Skin of body (tissue), 2 donors: ENCODE results near the gene PRDM2. TPM values are rescaled to one million over a fixed set of nuclear protein-coding genes. Genes with fewer than 3 reads are reported as not detected.

ENCODE experiments used
- DNase-seq: peaks from one replicate; lab custom pipeline; 2025; lab: John Stamatoyannopoulos, UW
- total RNA-seq: library from RNA; depleted of rRNA; stranded (reverse); fragments of >200 nt; gene quantifications from one replicate; pipeline ENCODE4 v1.2.3, GENCODE V29; 2014

PRDM2 gene
- total RNA-seq, 1 donor from 2014 or later: 36.9 TPM

DNA sequence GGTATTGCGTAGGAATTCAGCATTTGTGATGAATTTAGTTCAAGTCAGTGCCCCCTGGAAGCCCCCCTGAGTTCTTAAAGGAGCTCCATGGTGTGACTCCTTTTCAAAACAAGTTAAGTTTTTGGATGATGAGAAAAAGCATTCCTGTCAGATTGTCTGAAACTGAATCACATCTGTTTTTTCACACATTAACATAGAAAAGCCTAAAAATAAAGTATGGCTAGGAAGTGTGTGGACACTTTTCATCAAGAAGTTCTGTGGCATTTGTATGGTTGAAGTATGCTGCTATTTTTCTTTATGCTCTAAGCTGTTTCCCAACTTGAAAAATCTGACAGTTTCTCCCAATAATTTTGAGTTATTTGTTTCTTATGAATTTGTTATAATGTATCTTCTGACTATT, 33.7 kb downstream of the PRDM2 start:
- DNase-seq: peak; percentile 23

DNA sequence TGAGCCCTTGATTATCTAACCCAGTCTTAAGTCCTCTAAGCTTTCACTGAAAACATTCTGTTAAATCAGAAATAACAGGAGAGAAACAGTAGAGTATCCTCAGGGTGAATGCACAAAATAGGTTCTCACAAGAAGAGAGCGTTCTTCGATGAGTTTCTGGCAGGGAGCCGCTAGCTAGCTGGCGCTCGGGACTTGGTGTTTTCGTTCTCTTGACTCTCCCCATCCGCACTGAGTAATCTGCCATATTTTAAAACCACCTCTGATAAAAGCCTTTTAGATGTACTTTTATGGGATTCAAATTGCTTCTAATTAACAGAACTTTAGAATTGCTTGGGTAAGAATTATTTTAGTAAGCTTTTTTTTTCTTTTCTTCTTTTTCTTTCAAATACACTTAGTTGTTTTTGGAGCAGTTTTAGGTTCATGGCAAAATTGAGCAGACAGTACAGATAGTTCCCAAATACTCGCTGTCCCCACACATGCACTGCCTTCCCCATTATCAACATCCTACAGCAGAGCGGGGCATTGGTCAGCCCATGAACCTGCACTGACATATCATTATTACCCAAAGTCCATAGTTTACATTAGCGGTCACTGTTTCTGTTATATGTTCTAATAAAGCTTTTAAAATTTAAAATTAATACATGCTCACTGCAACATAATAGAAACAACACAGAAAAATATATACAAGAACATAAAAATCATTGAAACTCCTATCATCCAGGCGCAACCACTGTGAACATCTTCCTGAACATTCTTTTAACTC, 35.4 kb downstream of the PRDM2 start:
- no peak for DNase-seq

DNA sequence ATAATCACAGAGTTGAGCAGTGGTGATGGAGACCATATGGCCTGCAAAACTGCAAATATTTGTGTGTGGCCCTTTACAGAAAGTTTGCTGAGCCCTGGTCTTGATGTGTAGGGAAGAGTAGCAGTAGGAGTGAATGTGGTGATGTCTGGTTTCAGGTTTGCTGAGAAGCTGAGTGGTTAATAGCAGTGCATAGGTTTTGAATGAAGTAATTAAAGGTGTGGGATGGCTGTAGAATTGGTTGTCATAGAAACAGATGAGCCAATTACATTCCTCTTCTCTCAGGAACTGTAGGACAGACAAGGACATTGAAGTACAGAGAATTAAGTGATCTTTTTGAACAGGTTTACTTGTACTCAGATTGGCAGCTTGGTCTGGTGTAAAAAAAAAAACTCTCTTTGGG, 37.4 kb downstream of the PRDM2 start:
- DNase-seq: no peak

DNA sequence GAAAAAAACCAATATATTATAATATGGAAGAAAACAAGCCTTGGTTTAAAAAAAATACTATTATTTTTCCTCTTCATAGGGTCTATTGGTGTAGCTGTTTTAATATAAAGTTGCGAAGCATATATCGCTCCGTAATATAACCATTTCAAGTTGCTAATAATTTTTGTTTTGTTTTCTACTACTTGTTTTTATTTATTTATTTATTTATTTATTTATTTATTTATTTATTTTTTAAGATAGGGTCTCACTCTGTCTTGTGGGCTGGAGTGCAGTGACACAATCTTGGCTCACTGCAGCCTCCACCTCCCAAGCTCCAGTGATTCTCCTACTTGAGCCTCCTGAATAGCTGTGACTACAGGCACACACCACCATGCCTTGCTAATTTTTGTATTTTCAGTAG, 46.4 kb downstream of the PRDM2 start:
- no peak for DNase-seq

DNA sequence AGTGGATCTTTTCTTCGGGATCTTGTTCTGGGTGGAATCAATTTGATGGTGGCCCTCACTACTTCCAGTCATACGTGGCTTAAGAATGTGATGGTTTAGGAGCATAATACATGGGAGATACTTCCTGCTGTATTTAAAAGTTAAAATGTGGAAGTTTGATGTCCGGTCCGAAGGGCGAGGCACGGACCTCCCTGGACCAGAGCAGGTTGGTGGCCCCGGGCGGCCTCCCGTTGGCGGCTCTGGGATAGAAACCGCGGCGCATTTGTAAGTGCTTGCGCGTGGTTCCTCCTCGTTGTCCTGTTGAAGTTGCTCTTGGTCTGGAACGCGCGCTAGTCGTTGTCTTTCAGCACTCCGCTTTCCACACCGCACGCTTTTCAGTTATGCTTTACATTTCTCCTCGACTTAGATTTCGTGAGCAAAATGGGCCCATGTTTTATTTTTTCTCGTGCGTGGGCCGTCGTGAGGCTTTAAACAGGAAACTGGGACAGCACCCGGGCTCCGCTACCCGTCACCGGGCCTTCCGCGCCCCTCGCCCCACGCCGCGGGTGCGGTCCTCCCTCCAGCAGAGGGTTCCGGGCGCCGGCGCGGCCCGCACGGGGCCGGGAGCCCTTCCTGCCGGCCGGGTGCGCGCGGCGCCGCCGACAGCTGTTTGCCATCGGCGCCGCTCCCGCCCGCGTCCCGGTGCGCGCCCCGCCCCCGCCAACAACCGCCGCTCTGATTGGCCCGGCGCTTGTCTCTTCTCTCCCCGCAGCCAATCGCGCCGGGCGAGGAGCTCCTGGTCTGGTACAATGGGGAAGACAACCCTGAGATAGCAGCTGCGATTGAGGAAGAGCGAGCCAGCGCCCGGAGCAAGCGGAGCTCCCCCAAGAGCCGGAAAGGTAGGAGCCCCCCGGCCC, 48.9 kb downstream of the PRDM2 start:
- peak; percentile 93 for DNase-seq

DNA sequence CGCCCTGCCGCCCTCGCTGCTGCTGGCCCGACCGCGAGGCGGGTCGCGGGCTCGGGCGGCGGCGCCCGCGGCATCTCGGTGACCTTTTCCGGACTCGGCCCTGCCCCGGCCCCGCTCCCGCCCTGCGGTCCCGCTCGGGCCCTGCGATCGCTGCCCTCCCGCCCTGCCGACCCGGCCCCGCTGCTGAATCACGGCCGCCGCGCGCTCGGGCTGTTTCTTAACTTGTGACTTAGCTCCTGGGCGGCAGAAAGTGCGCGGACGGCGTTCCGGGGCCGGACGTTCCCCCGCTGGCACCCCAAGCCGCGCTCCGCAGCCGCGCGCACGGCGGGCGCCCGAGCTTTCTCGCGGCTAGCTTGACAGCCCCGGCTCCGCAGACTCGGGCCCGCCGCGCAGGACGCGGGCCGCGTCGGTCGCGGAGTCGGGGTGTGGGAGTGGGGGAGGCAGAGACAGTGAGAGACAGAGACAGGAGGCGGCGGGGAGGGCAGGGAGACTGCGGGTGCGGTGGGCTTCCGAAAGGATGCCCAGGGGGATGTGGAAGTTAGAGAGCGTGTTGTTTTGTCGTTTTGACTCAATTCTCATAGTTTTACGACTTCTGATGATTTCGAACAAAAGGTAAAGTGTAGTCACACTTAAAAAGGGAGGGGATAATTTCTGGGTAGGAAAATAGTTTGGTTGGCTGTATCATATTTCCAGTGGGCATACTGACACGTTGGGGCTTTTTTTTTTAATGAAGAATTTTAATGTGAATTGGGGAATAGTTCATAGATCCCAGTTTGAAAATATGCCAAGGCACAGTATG, 49.8 kb downstream of the PRDM2 start:
- peak; percentile 37 for DNase-seq

DNA sequence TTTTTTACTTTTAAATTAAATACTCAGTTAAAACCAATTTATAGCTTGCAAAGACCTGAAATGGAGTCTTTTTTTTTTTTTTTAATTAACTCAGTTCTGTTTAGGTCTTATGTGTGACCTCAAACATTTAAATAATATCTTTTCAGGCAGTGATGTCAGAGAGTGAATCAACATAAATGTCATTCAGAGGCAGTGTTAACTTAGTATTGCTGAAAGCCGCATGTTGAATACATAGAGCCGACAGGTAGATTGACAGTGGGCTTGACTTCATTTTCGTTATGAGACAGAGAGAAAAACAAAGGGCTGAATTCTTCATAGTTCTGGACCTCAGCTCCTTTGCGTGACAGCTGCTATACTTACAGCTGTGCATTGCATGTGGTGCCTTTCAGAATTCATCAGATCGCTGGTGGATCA, 51.5 kb downstream of the PRDM2 start:
- peak; percentile 31 for DNase-seq

DNA sequence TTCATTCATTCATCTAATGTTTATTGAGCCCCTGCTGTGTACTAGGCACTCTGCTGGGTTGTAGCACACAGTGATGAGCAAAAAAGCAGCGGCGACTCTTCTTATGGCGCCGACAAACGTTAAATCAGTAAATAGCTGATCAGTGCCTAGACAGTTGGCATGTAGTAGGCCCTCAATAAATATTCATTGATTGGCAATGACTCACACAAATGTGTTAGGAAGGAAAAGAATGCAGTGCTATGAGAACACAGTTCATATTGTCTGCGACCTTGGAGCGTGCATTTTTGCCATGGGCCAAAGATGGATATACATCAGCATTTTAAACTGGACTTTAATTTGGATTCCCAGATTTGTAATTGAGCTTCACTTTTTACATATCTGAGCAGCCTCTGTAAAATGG, 52.0 kb downstream of the PRDM2 start:
- no peak for DNase-seq

DNA sequence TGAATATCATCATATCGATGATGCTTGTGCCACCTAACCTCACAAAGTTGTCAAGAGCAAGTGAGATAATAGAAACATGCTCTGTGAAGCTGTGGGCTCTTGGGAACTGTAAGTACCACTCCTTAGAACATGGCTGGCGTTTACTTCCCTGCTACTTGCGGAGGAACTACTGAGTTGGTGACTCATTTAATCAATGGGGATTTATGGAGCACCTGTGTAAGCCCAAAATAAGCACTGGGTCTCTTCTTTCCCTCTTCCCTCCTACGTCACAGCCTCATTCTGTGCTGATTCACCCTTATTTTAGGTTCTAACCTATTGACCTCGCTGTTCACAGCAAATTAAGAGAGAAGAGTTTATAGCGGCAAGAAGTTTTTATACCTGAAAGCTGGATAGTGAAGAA, 52.9 kb downstream of the PRDM2 start:
- no peak for DNase-seq

DNA sequence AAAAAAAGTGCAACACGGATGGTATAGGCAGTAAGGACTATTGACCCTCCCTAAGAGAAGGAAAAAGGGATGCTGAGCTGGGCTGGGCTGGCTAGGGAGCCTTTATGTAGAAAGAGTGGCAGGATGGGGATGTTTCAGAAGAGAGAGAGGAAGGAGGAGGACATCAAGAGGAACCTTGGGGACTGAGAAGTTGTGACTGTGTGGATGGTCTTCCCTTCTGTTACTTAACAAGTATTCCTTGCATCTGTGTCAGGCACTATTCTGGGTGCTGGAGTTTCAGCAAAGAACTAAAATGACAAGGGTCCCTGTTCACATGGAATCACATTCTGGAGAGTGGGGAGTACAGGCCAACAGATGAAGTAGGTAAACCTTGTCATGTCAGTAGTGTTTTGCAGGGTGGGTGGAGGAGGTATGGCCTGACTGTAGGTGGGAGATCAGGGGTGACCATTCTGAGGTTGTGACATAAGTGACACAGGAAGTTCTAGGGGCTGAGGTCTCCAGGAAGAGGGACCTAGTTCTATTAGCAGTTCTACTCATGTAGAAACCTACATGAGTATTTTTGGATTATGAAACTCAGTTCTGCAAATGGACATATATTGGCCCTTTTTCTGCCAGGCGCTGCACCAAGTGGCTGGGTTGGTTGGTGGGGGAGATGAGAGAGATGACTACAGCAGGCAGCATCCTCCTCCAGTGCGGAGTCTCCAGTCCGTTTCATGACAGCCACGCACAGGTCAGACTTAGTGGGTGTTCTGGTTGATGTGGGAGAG, 53.8 kb downstream of the PRDM2 start:
- DNase-seq: no peak

DNA sequence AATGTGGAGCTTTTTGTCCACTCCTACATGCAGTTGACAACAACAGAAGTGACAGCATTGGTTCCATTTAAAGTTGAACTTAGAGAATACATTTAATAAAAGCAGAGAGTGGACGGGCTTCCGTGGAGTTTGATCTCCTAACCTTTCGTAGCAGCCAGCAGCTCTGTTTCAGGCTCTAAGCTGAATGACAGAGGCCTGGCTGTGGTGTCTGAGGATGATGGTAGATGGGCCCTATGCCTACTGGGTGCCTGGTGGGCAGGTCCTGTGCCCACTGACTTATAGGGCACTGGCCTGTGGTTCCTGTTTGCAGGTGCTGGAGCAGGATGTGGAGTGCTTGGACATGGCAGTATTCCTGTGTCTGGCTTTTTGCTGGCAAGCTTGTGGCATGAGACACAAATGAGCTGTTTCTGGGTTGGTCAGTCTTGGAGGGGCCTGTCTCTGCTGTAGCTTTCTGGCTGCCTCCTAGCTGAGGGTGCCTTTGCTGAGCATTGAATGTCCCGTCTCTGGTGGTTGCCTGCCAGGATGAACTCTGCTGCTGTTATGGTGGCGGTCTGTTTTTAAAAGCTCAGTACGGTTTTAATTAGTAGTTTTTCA, 54.6 kb downstream of the PRDM2 start:
- no peak for DNase-seq

DNA sequence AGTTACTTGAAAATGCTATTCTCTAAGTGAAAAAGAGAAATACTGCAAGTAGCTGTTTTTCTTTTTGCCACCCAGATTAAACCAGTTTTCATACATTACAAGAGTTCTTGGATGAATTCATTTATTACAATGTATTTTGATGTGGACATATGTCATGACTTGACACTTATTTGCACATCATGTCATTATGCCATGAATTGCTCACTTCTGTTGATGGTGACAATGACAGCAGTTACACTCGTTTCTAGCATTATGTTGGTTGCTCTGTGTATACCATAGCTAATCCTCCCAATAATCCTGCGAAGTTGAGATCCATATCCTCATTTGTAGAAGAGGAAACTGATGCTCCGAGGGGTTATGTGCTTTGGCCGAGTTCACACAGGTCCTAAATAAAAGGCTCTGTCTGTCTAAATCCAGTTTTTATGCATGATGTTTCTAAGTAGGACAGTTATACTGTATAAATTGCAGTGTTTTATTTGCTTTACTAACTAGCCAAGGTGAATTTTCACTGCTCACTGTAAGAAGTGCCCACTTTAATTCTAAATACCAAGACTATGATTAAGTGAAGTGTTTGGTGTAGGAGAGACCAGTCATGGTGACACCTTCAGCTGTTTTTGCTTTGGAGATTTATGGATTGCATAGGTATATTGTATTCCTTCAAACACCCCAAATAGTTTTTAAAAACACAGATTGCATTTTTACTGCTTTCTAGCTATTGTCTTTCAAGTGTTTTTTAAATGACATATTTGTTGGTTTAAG, 56.7 kb downstream of the PRDM2 start:
- no peak for DNase-seq

DNA sequence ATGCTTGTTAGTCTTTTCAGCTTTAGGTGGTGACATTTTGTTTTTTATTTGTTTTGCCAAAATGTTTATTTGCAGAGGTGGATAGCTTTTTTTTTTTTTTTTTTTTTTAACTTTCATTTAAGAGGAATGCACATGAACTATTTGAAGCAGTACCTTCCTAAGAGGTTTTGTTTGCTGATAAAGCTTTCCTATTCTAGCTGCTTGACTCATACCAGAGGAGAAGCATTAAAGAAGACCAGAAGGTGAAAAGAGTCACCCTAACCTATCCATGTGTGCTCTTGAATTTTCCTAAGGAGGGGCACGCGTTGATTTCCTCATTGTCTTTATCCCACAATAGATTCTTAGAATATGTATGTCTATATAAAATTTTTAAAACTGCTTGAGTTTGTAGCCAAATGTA, 57.7 kb downstream of the PRDM2 start:
- no peak for DNase-seq

DNA sequence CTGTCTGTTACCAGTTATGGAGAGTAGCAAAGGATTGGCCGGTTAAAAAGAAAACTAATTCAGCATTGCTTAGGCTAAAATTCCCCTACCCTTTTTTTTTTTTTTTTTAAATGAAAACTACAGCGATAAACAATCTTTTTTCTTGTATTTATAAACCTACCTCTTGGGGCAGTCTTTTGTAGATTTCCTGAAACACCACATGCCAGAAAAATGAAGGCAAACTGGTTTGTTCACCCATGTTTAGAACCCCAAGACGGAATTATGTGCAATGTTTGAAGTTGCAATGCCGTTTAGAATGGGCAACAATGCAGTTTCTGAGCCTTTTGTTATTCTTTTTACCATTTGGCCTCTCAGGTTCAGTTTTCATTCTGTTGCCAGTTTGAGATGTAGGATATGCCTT, 59.1 kb downstream of the PRDM2 start:
- DNase-seq: no peak

DNA sequence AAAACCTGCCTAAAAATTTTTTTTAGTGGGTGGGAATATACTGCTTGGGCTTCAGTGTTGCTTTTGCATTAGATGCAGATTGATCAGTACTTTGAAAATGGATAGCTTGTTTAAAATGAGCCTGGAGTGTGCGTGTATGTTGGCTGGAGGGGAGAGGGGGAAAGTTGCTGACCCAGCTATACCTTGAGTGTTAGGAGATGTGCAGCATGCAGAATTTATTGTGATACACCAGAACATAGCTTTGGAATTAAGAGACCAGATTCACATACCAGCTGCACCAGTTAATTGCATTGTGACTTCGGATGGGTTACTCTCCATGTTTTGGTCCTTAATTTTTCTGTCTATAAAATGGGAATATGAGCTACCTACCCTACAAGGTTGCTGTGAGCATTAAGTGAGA, 60.4 kb downstream of the PRDM2 start:
- no peak for DNase-seq

DNA sequence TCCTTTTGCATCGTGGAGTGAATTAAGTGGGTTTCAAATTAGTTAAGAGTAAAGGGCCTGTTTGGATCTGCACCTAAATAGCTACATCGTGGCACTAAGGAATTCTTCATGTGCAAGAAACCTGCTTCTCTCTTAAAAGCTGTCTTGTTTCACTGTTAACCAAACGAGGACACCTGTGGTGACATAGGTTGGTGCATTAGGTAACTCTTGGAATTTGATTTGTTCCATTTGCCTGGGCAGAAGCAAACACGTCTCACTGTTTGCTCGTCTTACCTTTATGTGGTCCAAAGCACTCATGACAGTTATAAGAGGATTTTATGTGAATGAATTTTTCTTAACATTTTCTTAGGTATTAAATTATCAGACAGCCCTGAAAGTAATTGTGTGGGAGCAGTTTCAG, 60.9 kb downstream of the PRDM2 start:
- no peak for DNase-seq

DNA sequence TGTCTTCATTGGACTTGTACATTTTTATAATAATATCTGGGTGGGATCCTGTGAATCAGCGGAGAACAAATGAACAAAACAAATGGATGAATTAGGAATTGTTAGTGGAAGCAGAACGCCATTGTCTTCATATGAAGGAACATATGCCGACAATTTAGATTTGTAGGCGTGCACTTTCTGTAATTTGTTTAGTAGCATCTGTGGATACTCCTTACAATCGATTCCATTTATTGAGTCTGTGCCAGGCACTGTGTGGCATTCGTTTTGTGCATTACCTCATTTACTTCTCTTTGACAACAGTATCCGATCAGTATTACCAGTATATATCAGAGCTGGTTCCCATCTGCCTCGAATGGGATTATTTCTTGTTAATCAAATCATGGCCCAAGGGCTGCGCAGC, 61.9 kb downstream of the PRDM2 start:
- no peak for DNase-seq

DNA sequence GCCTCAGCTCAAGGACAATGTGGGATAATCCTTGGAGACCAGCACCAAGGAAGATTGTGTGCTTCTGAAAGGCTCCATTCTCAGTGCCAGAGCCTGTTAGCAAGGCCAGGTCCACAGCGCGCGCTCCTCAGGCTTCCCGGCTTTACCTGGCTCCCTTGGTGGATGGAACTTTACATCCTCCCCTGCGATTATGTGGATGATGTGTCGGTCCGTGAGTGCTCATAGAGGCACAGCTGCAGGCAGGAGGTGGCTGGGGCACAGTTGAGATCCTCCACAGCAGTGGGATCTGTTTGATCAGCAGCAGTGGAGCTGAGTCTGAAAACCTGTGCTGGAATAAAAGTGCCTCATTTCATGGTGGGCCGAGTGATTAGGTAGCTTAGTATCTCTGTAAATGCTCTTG, 62.7 kb downstream of the PRDM2 start:
- DNase-seq: no peak

DNA sequence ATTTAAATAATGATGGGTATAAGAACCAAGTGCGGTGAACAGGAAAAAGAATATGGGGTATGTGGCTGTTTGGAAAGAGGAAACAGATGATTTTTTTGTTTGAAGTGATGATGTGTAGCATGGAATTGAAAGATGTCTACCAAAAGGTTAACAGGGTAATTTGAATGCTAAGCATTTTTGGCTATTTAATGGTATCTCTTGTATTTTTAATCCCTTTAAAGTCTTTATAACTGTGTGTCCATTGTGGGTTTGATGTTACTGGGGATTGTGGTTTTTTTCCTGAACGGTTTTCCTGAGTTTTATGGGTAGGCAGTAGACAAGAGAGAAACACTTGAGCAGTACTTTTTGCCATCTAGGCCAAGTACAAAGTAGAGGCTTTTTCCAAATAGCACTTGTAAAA, 63.2 kb downstream of the PRDM2 start:
- no peak for DNase-seq

DNA sequence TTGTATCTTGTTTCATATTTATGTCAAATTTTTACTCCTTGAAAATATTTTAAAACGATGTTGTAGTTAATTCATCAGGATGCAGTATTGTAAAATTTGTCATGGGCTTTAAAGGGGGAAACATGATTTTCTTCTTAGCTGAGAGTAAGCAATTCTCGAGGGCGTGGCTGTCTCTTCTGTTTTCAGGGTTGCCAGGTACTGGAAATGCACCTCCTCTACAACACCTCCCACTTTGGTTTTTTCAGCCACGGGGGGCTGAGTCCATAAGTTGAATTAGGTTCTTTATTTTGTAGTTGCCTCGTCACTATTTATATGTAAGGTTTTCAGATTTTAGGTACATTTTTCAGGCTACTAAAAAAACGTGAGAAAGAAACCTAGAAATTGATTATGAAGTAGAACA, 64.0 kb downstream of the PRDM2 start:
- DNase-seq: no peak
